C4-2B (cell line): Measurements from ENCODE around the gene CELSR3.

Experiments used
- ZFX ChIP-seq: fragments of 450-650 bp; IDR thresholded peaks from 2 replicates; pipeline ENCODE4 v1.6.1; 2017
- TF ChIP-seq, protein P1 (sequence below): fragments of 450-650 bp; conservative IDR thresholded peaks from 2 replicates; pipeline ENCODE4 v1.5.1; 2017; ENCODE audit warnings: mild to moderate bottlenecking

DNA sequence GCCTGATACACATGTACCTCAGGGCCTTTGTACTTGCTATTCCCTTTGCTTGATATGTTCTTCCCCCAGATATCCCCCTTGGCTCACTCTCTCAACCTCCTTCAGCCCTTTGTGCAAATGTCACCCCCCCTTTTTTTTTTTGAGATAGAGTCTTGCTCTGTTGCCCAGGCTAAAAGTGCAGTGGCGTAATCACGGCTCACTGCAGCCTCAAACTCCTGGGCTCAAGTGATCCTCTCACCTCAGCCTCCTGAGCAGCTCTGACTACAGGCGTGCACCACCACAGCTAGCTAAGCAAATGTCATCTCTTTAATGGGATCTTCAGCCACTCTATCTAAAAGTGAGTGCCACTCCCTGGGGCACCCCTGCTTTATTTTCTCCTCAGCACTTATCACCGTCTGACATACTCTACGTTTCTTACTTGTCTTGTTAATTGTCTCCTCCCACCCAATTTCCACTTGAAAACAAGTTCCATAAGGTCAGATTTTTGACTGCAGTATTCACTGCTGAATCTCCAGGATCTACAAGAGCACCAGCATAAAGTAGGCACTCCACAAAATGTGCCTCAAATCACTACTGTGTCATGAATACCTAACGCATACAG, 39.7 kb upstream of the CELSR3 start:
- TF ChIP-seq, protein P1, sequence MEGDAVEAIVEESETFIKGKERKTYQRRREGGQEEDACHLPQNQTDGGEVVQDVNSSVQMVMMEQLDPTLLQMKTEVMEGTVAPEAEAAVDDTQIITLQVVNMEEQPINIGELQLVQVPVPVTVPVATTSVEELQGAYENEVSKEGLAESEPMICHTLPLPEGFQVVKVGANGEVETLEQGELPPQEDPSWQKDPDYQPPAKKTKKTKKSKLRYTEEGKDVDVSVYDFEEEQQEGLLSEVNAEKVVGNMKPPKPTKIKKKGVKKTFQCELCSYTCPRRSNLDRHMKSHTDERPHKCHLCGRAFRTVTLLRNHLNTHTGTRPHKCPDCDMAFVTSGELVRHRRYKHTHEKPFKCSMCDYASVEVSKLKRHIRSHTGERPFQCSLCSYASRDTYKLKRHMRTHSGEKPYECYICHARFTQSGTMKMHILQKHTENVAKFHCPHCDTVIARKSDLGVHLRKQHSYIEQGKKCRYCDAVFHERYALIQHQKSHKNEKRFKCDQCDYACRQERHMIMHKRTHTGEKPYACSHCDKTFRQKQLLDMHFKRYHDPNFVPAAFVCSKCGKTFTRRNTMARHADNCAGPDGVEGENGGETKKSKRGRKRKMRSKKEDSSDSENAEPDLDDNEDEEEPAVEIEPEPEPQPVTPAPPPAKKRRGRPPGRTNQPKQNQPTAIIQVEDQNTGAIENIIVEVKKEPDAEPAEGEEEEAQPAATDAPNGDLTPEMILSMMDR = no peak
- no peak for TF ChIP-seq ZFX
